Measurements from ENCODE around the gene ATXN3L.

DNA sequence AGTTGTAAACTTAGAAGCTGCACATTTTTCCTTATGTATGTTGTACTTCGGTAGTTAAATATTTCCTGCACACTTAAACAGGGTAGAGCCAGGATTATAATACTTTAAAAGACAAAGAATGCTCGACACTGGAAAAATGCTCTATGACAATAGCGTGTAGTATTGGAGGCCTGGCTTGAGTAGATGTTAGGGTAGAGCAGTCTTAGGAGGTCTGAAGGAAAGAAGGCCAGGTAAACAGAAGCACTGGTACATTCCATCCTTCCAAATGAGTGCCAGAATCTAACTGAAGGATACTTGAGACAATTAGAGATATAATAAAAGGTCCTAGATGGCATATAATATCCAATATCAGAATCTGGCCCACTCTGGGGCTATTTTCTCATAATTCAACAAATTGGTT lies 42.3 kb downstream of the ATXN3L start:
- TF ChIP-seq POLR2AphosphoS5 (IDR thresholded peaks at IDR 0.05; ENCODE audit: low read depth, low read length) (no peak), TAF1 (IDR thresholded peaks at IDR 0.05; ENCODE audit: borderline replicate concordance, insufficient read depth, low read length) (no peak), SIN3A (IDR thresholded peaks at IDR 0.05; ENCODE audit: borderline replicate concordance, insufficient read depth, low read length) (no peak), REST (IDR thresholded peaks at IDR 0.05; ENCODE audit: insufficient read depth in 1 of 2, low read depth in 2 of 2, low read length in 2 of 2) (no peak)
